Esophagus (tissue), 2 donors: ENCODE data around the gene MMP25. TPM values are rescaled to one million over a fixed set of nuclear protein-coding genes. Genes with fewer than 3 reads are reported as not detected.
A peak's percentile ranks its signal among the peaks of the same experiment; 100 is the strongest.
"Not testable (repeated sequence)": the region's sequence is repeated elsewhere in the genome, so short reads cannot be mapped to it uniquely, and the experiment has no call there.

Experiments
- H3K27ac ChIP-seq, 2 donors: one replicate each; pipeline ENCODE4 v1.5.1; 2013; ENCODE audit warnings: low read depth in 2 of 2, mild to moderate bottlenecking in 2 of 2, inconsistent platforms in 1 of 2, low read length in 1 of 2, moderate library complexity in 1 of 2
- H3K27me3 ChIP-seq, 2 donors: one replicate each; pipeline ENCODE4 v1.6.1; 2013; ENCODE audit warnings: low read length in 2 of 2, control low read depth in 1 of 2, mild to moderate bottlenecking in 1 of 2; ENCODE audit not compliant: insufficient read depth in 2 of 2, control insufficient read depth in 1 of 2
- H3K36me3 ChIP-seq, 2 donors: one replicate each; pipeline ENCODE4 v1.6.1; 2013; ENCODE audit warnings: low read length in 1 of 2; ENCODE audit not compliant: control insufficient read depth in 2 of 2, insufficient read depth in 2 of 2
- H3K4me1 ChIP-seq, 2 donors: one replicate each; pipeline ENCODE4 v1.6.1; 2013; ENCODE audit warnings: low read length in 1 of 2; ENCODE audit not compliant: control insufficient read depth in 2 of 2, insufficient read depth in 2 of 2
- H3K4me3 ChIP-seq, 2 donors: one replicate each; pipeline ENCODE4 v1.5.1; 2013; ENCODE audit warnings: low read length in 2 of 2, mild to moderate bottlenecking in 2 of 2, low read depth in 1 of 2, moderate library complexity in 1 of 2
- H3K9me3 ChIP-seq, 2 donors: one replicate each; pipeline ENCODE4 v1.6.1; 2013; ENCODE audit warnings: mild to moderate bottlenecking in 2 of 2, low read depth in 1 of 2, low read length in 1 of 2, moderate library complexity in 1 of 2; ENCODE audit not compliant: control insufficient read depth in 2 of 2, insufficient read depth in 1 of 2
- WGBS, 2 donors: extraction: QIAGEN DNeasy Blood & Tissue Kit; methylation state at CpG; one replicate each; pipeline ENCODE4 v1.1.7; 2013; 5-methylcytosine and 5-hydroxymethylcytosine counted together
- polyA plus RNA-seq, 2 donors: library from polyadenylated mRNA; stranded (reverse); fragments of 200-250 nt; gene quantifications; one replicate each; pipeline ENCODE4 v1.2.3, GENCODE V29; 2013
- donor health status: healthy with polysubstance abuse.
- donor health status: Bipolar disorder and iron deficiency.

The MMP25 gene
- polyA plus RNA-seq, 2 donors = 0.51 to 2.6 TPM

DNA sequence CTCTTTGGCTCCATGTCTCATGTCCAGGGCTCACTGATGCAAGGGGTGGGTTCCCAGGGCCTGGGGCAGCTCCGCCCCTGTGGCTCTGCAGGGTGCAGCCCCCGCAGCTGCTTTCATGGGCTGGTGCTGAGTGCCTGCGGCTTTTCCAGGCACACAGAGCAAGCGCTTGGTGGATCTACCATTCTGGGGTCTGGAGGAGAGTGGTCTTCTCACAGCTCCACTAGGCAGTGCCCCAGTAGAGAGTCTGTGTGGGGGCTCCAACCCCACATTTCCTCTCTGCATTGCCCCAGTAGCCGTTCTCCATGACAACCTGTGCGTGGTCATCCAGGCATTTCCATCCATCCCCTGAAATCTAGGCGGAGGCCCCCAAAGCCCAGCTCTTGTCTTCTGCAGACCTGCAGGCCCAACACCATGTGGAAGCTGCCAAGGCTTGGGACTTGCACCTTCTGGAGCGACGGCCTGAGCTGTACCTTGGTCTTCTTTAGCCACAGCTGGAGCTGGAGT lies 24.3 kb downstream of the MMP25 start:
- no peaks in the 10 kb centered on the region for H3K27me3 ChIP-seq
- WGBS, 2 donors = 89 to 90% methylated on average over 9 of the region's 9 CpGs
- no peaks in the 10 kb centered on the region for H3K36me3 ChIP-seq
- peaks cover 0 to 3% of the 10 kb centered on the region in 2 donors for H3K9me3 ChIP-seq
- peaks cover 6 to 9% of the 10 kb centered on the region in 2 donors for H3K4me1 ChIP-seq
- H3K27ac ChIP-seq = no peak overlapping the region
- no peak overlapping the region for H3K4me3 ChIP-seq

DNA sequence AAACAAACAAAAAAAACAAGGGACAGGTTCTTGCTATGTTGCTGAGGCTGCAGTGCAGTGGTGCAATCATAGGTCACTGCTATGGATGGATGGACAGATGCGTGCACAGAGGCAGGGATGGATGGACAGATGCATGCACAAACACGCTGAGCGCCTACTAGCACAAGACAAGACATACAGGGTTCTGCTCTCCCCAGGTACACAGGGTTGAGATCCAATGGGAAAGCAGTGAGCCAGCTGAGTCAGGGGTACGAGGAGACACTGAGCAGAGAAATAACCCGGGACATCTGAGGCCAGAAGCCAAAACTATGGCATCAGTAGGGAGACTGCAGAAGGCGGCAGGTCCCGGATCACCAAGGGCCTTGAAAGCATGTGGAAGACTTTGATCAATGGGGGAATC lies 25.3 kb downstream of the MMP25 start:
- WGBS, 2 donors = 83 to 87% methylated on average over 7 of the region's 7 CpGs
- Histone ChIP-seq H3K27me3 (no peaks in the 10 kb centered on the region), H3K27ac (no peak overlapping the region), H3K9me3 (peaks cover 0 to 3% of the 10 kb centered on the region in 2 donors), H3K36me3 (no peaks in the 10 kb centered on the region), H3K4me1 (peaks cover 6 to 9% of the 10 kb centered on the region in 2 donors), H3K4me3 (no peak overlapping the region)

DNA sequence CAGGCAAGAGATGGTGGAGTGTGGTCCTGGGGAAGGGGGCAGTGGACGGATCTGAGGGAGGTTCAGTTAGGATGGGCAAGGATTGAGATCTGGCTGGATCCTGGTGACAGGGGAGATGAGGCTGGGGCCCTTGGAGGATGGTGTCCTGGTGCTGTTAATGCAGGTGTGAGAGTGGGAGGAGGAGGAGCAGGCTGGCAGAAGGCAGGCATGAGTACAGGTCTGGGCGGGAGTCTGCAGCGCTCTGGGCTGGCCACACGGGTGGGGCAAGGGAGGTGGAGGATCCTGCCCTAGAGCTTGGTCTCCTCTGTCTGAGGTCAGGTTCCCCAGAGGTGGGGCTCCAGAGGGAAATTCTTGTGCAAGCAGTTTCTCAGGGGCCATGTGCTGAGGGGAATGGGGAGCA lies 25.8 kb downstream of the MMP25 start:
- H3K4me1 ChIP-seq, H3K27me3 ChIP-seq, H3K27ac ChIP-seq, H3K36me3 ChIP-seq, H3K4me3 ChIP-seq, H3K9me3 ChIP-seq: not testable (repeated sequence)
- WGBS, 2 donors = 33 to 60% methylated on average over 3 of the region's 4 CpGs

DNA sequence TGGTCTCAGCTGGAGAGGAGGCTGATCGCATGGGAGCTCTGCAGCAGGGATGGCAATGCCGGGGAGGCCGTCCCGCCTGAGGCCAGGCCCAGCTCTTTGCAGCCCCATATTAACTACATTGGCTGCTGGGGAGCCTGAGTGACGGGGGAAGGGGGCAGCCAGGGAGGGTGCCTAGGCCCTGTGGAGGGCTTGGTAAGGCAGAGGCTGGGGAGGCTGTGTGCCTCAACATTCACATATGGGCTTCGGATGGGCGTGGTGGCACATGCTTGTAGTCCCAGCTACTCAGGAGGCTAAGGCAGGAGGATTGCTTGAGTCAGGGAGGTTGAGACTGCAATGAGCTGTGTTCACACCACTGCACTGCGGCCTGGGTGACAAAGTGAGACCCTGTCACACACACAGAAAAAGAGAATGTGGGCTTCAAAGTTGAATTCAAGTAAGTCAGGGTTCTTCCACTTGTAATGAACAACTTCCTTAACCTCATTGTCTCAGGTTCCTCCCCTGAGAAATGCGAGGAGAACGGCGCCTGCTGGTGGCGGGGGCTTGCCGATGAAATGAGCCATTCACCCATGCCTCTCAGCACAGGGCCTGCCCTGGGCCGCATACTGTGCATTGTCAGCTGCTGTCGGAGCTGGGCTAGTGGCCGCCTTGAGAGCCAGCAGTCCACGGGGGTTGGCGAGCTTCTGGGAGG lies 26.4 kb downstream of the MMP25 start:
- 57 to 70% methylated on average over 8 to 15 of the region's 18 CpGs for WGBS, 2 donors
- not testable (repeated sequence) for H3K4me1 ChIP-seq, H3K27ac ChIP-seq, H3K36me3 ChIP-seq, H3K9me3 ChIP-seq, H3K27me3 ChIP-seq, H3K4me3 ChIP-seq

DNA sequence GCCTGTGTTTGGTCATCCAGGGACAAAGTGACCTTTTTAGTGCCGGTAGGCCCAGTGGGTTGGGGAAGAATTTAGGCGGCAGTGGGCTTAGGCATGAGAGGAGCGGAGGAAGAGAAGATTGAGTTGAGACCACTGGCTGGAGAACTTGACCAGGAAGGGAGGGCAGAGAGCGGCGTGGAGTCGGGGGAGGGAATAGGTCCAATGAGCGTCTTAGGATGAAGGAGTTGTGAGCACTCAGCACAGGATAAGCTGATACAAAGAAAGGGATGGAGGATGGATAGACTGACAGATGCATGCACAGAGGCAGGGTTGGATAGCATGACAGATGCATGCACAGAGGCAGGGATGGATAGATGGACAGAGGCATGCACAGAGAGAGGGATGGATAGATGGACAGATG lies 27.1 kb downstream of the MMP25 start:
- WGBS, 2 donors = 89 to 90% methylated on average over 7 of the region's 7 CpGs
- Histone ChIP-seq H3K27me3 (no peaks in the 10 kb centered on the region), H3K4me3 (no peak overlapping the region), H3K27ac (no peak overlapping the region), H3K36me3 (no peaks in the 10 kb centered on the region), H3K9me3 (peaks cover 0 to 3% of the 10 kb centered on the region in 2 donors), H3K4me1 (peaks cover under 1 to 8% of the 10 kb centered on the region in 2 donors)

DNA sequence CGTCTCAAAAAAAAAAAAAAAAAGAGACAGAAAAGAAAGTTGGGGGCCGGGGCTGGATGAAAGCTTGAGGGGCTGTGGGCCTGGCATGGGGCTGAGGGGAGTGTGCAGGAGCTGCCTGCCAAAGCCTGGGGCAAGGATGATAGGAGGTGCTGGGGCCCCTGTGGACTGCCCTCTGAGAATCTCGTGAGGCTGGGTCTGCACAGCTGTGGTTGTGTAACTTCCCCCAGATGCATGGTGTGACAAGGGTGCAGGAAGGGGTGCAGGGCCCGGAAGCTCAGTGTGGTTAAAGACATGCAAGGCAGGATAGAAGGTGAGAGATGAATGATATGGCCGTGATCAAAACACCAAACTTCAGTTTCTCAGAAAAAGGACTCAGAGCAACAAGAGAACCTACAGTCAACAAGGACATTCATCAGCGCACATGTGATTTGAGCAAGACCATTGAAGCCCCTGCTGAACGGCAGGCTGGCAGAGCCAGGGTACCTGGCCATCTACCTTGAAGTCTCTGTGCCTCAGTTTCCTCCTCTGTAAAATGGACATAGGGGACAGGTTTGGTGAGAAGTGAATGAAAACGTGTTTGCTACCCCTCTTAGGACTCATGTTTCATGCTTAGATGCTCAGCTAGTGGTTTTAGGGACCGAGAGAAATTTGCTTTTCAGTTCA lies 28.6 kb downstream of the MMP25 start:
- Histone ChIP-seq H3K36me3 (no peaks in the 10 kb centered on the region), H3K4me1 (peaks cover 0 to 7% of the 10 kb centered on the region in 2 donors), H3K4me3 (no peak overlapping the region), H3K9me3 (peaks cover 0 to 3% of the 10 kb centered on the region in 2 donors), H3K27ac (peak overlapping the region in 1 of 2 donors; percentile 42), H3K27me3 (no peaks in the 10 kb centered on the region)
- 56% methylated on average over 9 of the region's 9 CpGs for WGBS, 2 donors

DNA sequence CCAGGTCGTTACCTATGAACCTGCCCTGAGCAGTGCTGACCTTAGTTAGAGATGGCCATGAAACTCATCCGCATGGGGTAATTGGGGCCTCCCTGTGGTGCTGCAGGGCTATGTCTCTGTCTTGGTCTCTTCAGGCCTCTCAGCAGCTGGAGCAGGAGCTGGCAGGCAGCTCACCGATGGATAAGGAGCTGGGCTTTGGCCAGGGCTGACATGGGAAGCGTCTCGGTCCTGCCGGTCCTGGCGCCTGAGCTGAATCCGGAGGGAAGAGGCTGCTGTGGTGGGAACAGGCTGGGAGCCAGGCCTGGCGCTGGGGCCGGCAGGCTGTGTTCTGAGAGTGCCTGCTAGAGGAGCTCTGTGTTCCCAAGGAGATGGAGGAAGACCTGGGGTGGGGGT lies 29.2 kb downstream of the MMP25 start:
- WGBS, 2 donors = 44 to 59% methylated on average over 10 of the region's 10 CpGs
- Histone ChIP-seq H3K27ac (peak overlapping the region; percentile 5 to 42), H3K36me3 (no peaks in the 10 kb centered on the region), H3K4me3 (no peak overlapping the region), H3K4me1 (peaks cover 0 to 7% of the 10 kb centered on the region in 2 donors), H3K9me3 (peaks cover 0 to 3% of the 10 kb centered on the region in 2 donors), H3K27me3 (no peaks in the 10 kb centered on the region)

DNA sequence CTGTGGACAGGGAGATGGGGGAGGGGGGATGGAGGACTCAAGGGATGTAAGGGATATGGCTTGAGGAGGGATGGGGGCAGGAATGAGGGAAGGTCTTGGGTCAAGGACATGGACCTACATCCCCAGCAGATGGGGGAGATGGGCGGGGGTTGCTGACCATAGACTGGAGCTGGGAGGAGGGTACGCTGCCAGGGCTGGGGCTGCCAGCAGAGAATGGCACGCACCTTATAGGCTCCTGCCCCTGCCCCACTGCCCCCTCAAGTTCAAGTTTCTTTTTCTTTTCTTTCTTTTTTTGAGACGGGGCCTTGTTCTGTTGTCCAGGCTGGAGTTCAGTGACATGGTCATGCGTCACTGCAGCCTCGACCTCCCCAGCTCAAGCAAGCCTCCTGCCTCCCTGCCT lies 29.6 kb downstream of the MMP25 start:
- H3K36me3 ChIP-seq, H3K4me3 ChIP-seq, H3K9me3 ChIP-seq, H3K4me1 ChIP-seq, H3K27me3 ChIP-seq: not testable (repeated sequence)
- peak overlapping the region; percentile 16 to 42 for H3K27ac ChIP-seq
- WGBS, 2 donors = 91 to 93% methylated on average over 4 to 6 of the region's 6 CpGs

DNA sequence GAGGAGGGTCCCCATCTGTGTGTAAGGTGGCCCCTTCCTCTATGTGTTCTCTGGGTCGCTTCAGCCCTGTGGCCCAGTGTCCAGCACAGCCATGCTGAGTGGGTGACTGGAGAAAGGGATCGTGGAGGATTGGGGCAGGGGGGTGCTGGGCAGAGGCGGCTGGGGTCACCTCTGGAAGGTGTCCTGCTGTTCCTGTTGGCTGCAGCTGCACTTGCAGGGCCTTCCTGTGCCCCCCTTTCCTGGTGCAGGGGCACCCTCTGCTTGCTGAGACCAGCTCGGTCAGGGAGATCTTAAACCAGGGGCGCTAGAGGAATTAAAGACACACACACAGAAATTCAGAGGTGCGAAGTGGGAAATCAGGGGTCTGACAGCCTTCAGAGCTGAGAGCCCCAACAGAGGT lies 30.2 kb downstream of the MMP25 start:
- 59 to 62% methylated on average over 6 of the region's 6 CpGs for WGBS, 2 donors
- Histone ChIP-seq H3K27me3 (no peaks in the 10 kb centered on the region), H3K4me3 (no peak overlapping the region), H3K36me3 (no peaks in the 10 kb centered on the region), H3K27ac (peak overlapping the region in 1 of 2 donors; percentile 19), H3K4me1 (peaks cover 0 to 7% of the 10 kb centered on the region in 2 donors), H3K9me3 (peaks cover 0 to 3% of the 10 kb centered on the region in 2 donors)

DNA sequence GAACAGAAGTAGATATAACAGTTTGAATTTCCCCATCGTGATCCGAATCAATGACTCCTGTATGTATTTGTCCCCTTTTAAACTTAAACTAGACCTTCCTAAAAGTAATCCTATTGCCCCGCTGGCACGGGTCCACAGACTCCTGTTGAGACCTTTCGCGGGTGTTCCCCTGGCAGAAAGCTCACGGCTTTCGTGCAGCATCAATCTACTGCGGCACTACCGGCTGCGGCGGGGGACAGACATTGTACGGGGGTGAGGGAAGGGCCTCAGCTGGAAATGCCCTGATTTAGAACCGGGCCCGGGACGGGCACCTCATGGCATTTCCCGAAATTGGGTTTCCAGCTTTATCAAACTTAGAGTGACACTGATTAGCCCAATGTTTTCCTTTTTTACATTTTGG lies 33.7 kb downstream of the MMP25 start:
- Histone ChIP-seq H3K36me3 (no peaks in the 10 kb centered on the region), H3K27ac (no peak overlapping the region), H3K27me3 (no peaks in the 10 kb centered on the region), H3K4me1 (no peaks in the 10 kb centered on the region), H3K9me3 (no peaks in the 10 kb centered on the region), H3K4me3 (no peak overlapping the region)
- 57 to 71% methylated on average over 17 of the region's 17 CpGs for WGBS, 2 donors
